C4-2B (cell line): ENCODE data around the gene FAM124A.

Experiments used
- H3K27ac ChIP-seq: fragments of 450-650 bp; 2 replicates; pipeline ENCODE4 v1.5.1; 2017
- ZFX ChIP-seq: fragments of 450-650 bp; IDR thresholded peaks from 2 replicates; pipeline ENCODE4 v1.6.1; 2017
- TF ChIP-seq, protein P1 (sequence below): fragments of 450-650 bp; conservative IDR thresholded peaks from 2 replicates; pipeline ENCODE4 v1.5.1; 2017; ENCODE audit warnings: mild to moderate bottlenecking

The FAM124A gene

DNA sequence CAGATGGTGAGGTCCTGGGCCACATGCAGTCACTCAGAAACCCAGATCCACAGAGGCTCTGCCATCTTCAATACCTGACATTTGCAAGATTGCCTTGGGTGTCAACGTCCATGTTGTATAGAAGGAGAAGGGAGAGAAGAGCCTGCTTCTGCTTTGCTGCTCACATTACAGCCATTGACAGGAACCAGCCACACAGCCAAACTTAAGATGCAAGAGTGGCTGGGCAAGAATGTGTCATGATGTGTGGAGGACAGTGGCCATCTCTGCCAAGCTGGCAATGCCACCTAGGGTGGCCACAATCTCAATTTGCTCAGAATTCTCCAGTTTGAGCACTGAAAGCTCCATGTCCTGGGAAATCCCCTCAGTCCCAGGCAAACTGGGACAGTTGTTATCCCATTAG, 91.4 kb downstream of the FAM124A start:
- H3K27ac ChIP-seq = no peak overlapping the region
- TF ChIP-seq ZFX = no peak
- TF ChIP-seq, protein P1, sequence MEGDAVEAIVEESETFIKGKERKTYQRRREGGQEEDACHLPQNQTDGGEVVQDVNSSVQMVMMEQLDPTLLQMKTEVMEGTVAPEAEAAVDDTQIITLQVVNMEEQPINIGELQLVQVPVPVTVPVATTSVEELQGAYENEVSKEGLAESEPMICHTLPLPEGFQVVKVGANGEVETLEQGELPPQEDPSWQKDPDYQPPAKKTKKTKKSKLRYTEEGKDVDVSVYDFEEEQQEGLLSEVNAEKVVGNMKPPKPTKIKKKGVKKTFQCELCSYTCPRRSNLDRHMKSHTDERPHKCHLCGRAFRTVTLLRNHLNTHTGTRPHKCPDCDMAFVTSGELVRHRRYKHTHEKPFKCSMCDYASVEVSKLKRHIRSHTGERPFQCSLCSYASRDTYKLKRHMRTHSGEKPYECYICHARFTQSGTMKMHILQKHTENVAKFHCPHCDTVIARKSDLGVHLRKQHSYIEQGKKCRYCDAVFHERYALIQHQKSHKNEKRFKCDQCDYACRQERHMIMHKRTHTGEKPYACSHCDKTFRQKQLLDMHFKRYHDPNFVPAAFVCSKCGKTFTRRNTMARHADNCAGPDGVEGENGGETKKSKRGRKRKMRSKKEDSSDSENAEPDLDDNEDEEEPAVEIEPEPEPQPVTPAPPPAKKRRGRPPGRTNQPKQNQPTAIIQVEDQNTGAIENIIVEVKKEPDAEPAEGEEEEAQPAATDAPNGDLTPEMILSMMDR = no peak

DNA sequence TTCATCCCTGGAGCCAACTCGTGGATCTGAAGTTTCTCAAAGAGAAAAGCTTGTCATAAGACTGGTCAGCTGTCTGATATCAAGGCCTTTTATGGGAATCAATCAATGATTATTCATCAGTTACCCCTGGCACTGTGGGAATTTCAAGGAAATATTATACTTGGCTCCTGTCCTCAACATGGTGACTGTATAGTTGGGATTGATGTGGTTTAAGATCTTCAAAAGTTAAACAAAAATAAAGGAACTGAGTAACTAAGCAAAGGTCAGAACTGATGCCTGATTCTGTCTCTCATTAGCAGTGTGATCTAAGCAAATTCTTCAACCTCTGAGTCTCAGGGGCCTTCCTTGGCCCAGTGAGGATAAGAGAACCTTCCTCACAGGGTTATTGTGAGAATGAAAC, 95.1 kb downstream of the FAM124A start:
- TF ChIP-seq ZFX = no peak
- TF ChIP-seq, protein P1 = no peak
- no peak overlapping the region for H3K27ac ChIP-seq

- no peak for TF ChIP-seq ZFX
- TF ChIP-seq, protein P1 = no peak
- no peak overlapping the region for H3K27ac ChIP-seq
Measured at GRCh38 chr13:51318015-51318414, 95.8 kb downstream of the FAM124A start.

DNA sequence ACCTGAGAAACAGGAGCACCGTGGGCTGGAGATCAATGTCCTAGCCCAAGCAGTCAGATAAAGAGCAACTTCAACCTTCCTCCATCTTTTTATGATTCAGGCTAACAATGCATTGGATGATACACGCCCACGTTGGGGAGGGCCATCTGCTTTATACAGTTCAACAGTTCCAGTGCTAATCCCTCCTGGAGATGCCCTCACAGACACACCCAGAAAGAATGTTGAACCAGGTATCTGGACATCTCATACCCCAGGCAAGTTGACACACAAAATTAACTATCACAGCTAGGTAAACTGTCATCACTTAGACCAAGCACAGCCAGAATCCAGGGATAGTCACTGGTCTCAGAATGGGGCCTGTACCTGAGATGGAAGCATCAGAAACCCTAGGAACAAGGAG, 96.7 kb downstream of the FAM124A start:
- no peak overlapping the region for H3K27ac ChIP-seq
- TF ChIP-seq ZFX = no peak
- TF ChIP-seq, protein P1 = no peak

DNA sequence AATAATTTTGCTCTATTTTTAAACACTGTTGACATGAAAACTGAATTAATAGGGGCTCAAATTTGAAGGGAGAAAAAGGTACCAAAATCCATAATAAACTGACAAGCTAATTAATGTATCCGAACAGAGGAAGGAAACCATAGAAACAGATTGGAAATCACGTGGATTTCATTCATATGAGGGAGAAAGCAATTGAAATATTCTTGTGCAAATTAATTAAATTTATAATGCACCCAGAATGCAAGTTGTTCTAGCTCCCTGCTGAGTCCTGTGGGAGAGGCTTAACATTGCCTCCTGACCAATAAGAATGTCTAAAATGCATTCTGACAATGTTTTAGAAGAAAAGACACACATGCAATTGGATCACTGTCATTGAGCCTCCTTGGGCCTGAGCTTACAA, 99.6 kb downstream of the FAM124A start:
- no peak for TF ChIP-seq ZFX
- TF ChIP-seq, protein P1 = no peak
- H3K27ac ChIP-seq = no peak overlapping the region

GRCh38 chr13:51322826-51323225, 100.6 kb downstream of the FAM124A start:
- H3K27ac ChIP-seq = peak overlapping the region; percentile 69
- TF ChIP-seq, protein P1 = no peak
- TF ChIP-seq ZFX = no peak

DNA sequence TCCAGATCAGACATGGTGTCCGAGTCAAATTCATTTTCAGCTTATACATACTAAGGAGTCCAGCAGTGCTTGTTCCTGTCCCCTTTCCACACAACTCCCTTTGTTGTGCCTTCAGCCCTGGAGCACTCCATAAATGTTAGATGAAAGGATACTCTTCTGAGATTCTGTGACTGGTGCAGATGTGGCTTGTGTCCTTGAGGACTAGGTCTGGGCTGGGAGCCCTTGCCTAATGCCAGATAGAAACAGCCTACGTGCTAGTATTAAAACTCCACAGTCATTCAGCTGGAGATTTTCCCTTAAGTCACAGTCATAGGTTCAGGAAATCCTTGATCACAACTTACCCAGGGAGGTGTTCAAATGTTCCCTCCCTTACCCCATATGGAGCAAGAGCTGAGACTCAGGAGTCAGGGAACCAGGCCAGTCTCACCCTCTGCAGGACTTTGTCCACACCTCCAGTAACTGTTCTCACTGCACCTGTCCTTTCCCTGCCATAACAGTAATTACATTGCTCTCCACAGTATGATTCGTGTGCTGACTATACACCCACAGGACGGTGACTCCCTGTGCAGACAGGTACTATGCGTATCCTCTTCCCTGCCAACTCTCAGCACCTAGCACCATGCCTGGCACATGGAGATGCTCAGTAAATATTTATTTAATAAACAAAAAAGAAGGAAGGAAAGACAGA, 101.8 kb downstream of the FAM124A start:
- TF ChIP-seq ZFX = no peak
- TF ChIP-seq, protein P1 = no peak
- peak overlapping the region; percentile 69 for H3K27ac ChIP-seq
